GM18858 (cell line): Measurements from ENCODE around the gene OR9Q2.
"Not testable (repeated sequence)": the region's sequence is repeated elsewhere in the genome, so short reads cannot be mapped to it uniquely, and the experiment has no call there.

Experiments used
- ATAC-seq: cut with Tn5 transposase; IDR thresholded peaks from one replicate; pipeline ENCODE4 v1.9.1; 2021; ENCODE audit not compliant: unreplicated experiment

Gene OR9Q2, protein sequence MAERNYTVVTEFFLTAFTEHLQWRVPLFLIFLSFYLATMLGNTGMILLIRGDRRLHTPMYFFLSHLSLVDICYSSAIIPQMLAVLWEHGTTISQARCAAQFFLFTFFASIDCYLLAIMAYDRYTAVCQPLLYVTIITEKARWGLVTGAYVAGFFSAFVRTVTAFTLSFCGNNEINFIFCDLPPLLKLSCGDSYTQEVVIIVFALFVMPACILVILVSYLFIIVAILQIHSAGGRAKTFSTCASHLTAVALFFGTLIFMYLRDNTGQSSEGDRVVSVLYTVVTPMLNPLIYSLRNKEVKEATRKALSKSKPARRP

DNA sequence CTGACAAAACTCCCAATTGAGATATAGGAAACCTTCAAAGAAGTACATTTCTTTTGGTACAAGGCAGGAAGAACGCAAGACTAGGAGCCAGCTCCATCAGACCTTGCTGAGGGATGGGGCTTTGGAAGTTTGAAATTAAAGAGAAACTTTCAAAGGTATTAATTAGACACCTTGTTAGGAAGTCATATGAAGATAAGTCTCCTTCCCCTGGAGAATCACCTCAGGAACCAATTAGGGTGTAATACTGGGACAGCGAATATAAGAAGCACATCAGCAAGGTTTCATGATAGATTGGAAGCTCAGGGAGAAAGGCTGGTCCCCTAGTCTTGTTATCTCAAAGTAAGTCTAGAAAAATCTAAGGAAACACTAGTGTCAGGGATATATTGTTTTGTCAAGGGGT lies at the start of gene OR9Q2:
OR9Q2 (plus strand) TSS at position 301 of the 400 bp plus-strand sequence. CDS start 1,421 bp downstream, outside the sequence.
- ATAC-seq, result no peak

DNA sequence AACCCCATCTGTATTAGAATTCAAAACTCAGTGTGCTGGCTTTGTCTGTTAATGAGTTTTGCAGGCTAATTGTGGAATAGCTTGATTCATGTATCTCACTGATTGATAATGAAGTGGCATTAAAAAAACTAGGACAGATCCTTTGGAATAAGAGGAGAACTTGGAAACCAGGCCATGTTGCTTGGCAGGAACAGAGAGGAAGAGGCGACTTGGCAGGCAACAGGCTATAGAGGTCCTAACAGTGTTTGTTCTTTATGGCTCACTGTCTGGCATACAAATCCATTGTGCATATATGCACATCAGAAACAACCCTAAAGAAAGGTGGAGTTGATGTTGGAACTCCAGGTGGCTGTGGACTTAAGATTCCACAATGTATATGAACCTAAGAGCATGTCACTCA lies 46.1 kb upstream of the OR9Q2 start:
- ATAC-seq, result no peak

DNA sequence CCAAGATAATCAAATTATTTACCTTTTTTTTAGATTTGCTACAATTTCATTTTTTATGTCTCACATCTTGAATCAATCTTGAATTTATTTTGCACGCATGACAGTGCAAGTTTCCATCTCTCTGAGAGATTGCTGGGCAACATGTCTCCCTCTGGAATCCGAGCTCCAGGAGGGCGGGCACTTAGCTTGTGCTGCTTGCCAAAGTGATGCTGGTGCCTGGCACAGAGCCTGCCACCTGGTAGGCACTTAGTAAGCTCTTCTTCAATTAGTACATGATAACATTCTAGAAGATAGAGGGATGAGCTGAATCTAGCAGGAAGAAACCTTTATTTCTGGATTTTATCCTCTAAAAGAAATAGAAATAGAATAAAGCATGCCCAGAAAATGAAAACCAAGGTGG lies 36.1 kb upstream of the OR9Q2 start:
- no peak for ATAC-seq

DNA sequence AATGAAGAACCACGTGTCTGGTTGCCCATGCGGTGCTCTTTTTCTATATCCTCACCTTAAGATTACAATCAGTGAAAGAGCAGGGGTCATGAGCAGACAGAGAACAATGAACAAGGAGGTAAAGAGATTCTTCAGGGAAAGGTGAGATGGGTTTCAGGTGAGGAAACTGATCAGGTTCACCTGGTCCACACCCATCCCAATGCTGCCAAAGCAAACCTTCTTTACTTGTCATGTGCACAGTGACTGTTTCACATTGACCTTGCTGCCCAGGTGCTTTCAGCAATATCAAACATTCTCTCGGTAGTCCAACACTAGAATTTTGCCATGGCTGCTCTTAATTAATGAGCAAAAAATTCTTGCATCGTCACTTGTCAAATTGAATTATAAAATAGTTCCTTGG lies 24.5 kb upstream of the OR9Q2 start:
- no peak for ATAC-seq

DNA sequence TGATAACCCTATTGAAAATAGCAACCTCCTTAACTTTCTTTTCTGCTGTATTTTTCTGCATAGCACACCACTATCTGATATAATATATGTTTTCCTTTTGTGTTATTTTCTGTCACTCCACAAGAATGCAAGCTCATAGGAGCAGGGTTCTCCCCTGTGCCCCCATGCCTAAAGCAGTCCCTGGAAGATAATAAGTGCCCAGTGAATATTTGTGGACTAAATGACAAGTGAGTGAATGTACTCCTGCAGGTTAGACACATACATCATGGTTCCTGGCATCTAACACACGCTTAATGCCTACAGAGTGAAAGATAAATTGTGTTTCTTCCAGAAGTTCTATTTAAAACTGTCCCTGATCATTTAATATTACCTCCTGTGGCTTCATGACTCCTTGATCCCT lies 23.9 kb upstream of the OR9Q2 start:
- ATAC-seq, result no peak

DNA sequence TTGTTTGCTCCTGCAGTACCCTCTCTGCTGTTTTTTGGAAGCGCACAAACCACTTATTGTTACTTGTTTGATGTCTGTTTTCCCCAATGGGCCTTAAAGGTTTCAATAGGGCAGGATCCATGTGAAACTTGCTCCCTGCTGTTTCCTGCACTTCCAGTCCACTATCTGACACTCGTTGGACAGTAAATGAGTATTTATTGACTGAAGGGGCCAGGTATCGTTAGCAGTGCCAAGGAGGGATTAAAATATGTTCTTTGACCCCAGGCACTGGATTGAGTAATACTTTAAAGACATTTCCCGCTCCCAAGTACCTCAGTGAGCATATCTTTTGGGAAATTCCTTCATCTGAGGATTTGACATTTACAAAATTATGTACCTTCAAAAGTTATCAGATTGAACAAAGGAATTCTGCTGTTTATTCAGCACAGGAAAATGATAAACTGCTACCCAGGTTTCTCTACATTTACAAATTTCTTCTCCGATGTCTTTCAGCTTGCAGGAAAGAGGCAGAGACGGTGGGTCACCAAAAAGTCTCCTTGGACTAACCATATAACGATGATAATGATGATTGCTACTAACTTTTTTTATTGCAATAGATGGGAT lies 23.3 kb upstream of the OR9Q2 start:
- ATAC-seq, result no peak

DNA sequence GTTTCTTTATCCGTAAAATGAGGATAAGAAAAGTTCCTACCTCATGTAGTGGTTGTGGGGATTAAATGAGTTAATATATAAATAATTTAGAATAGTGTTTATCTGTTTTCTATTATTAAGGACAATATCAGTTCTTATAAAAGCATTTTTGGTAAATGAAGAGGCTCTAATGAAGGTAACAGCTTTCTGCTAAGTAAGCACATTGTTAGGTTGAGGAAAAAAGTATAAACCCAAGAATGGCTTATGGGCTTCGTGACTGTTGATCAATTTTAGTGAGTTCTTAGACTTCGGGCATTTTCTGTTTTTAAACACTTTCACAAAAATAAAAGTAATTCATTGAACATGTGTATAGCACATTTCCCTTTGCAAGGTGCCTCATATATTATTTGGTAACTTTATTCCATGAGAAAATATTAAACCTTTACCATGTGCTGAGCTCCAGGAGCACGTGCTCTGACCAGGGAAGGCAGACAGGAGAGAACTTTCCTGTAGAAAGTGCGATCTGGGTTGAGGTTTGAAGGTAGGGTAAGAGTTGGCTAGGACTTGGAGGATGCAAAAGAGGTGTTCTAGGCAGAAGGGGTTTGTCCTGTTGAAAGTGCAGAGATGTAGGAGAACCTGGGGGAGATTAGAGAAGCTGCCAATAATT lies 11.3 kb upstream of the OR9Q2 start:
- ATAC-seq, result no peak

DNA sequence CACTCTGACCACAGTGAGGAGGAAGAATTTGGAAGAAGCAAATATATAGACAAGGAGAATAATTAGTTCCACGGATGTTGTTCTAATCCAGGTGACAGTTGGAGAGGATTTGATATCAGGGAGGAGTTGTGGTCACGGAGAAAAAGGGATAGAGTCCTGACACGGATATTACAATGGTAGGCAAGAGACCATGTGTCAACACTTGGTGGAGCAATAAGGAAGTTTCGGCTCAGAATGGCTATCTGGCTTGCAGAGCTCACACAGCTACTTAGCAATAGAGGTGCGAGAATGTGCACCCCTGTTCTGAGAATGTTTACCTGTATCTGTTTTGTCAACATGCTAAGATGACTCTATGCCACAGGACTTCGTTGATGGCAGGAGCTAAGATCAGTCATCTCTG lies 10.4 kb upstream of the OR9Q2 start:
- ATAC-seq, result no peak

DNA sequence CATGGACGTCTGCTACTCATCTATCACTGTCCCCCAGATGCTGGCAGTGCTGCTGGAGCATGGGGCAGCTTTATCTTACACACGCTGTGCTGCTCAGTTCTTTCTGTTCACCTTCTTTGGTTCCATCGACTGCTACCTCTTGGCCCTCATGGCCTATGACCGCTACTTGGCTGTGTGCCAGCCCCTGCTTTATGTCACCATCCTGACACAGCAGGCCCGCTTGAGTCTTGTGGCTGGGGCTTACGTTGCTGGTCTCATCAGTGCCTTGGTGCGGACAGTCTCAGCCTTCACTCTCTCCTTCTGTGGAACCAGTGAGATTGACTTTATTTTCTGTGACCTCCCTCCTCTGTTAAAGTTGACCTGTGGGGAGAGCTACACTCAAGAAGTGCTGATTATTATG lies 9.2 kb upstream of the OR9Q2 start:
- no peak for ATAC-seq

DNA sequence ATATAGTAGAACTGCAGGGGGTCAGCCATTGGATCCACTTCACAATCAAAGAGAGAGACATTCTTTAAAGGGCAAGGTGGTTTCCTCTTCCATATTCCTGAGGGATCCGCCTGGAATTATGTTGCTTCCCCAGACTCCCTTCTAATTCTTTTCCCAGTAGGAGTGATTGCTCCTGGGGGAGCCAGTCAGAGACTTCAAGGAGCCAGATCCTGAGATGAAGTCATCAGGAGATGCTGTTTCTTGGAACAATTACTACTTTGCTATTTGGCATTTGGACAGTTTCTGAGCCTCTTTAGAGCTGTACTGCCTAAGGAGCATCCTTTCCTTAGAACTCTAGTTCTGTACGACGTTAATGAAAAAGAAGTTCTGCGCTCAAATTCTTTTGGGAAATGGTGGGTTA lies 1.9 kb upstream of the OR9Q2 start:
- ATAC-seq, result no peak

DNA sequence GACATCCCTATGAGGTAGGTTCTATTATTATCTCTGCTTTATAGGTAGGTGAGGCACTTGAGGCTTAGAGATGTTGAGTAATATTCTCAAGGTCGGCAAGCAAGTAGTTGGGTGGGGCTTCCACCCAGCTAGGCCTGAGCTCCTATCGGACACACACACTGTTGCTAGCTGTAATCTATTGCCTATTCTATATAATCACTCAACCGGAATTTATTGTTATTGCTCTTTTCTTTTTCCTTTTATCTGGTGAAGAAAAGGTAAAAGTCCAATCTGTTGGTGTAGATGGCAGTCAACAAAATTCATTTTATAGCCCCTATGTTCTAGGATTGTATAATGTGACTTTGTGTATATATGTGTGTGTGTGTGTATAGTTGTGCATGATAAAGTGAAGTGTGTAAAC lies 3.4 kb downstream of the OR9Q2 start:
- ATAC-seq, result no peak

DNA sequence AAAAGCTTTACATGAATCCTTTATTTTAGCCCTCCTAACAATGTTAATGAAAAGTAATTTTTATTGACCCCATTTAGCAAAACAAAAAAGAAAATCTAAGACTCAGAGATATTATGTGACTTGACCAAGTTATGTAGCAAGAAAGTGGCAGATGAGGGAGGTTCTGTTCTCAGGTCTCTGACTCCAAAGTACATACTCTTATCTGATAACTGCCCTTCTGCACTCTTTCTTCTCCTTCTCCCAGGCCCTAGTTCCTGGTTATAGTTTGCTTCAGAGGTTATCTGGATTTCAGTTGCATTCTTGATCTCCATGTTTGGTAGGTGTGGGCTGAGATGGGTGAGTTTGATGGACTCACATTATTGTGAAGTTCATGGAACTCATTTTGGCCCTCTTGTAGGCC lies 4.5 kb downstream of the OR9Q2 start:
- no peak for ATAC-seq

DNA sequence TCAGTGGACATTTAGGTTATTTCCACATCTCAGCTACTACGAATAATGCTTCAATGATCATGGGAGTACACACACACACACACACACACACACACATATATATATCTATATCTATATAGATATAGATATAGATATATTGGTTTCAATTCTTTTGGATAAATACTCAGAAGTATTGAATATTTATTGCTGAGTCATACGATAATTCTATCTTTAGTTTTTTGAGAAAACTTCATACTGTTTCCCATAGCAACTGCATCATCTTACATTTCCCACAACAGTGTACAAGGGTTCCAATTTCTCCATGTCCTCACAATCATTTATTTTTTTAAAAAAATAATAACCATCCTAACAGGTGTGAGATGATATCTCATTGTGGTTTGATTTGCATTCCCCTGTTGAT lies 7.1 kb downstream of the OR9Q2 start:
- no peak for ATAC-seq

DNA sequence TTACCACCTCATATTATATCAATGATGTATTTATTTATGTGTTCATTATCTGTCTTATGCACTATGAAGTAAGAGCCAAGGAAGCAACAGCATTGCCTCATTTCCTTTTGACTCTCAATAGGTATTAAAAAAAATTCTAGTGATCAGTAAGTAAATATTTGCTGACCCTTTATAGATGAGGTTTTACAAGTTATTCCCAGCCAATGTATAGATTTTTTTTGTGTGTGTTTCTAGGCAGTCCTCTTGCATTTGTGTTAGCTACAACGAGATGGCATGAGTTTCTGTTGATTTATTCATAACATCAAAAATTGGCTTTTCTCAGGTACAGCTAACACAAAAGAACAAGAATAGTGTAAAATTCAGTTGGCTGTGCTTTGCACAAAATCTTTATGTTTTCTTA lies 10.4 kb downstream of the OR9Q2 start:
- ATAC-seq, result no peak

DNA sequence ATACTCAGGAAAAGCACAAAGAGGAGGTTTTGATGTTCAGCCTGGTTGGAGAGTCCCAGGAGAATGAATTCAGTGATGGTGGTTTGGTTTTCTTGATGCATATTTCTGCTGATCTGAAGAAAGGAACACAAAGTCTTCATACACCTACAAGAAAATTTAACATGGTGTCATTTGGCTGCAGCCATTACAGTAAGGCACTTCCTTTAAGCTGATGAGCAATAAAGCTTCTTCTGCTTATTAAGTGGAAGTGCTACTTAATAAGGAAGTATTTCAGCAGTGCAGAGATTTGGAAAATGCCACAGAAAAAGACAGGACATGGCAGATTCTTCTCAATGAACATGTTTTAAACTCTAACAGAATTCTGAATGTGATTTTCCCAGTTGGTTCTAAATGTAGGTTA lies 15.2 kb downstream of the OR9Q2 start, which contains the start of gene OR1S2:
OR1S2 (minus strand) TSS at position 101 of the 400 bp plus-strand sequence; CDS start at position 101, 0 bp downstream.
- ATAC-seq, result no peak

DNA sequence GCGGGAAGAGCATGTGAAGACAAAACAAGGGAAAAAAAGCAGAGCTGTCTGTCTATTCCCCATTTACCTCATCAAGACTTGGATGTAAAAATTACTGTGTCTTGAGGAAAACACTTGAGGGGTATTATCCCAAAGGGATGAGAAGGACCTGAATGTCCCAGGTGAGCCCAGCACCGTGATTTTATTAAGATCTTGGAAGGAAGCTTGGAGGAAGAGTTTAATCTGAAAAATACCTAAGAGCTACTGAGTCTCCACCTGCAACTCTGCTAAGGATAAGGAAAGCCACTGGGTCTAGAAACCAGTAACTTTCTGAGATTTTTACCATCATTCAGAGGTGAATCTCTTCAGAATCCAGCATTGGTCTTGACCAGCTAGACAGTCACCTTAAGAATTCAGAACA lies 23.6 kb downstream of the OR9Q2 start, which contains the start of gene OR1S1:
OR1S1 (plus strand) TSS at position 301 of the 400 bp plus-strand sequence.
- not testable (repeated sequence) for ATAC-seq

DNA sequence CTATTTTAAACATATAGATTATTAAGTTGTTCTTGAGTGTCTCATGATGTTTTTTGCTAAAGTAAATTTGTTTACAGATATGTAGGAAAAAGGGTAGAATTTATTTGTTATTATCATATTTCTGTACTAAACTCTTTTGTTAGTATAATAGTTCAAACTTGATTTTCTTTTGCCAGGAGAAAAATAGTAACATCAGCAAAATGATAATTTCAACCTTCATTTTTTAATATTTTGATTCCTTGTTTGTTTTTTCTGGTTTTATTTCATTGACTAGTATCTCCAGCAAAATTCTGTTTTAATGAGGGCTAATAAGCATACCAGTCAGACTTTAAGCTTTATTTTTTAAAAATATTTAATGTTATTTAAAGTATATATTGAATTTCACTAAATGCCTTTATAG lies 27.6 kb downstream of the OR9Q2 start:
- no peak for ATAC-seq

DNA sequence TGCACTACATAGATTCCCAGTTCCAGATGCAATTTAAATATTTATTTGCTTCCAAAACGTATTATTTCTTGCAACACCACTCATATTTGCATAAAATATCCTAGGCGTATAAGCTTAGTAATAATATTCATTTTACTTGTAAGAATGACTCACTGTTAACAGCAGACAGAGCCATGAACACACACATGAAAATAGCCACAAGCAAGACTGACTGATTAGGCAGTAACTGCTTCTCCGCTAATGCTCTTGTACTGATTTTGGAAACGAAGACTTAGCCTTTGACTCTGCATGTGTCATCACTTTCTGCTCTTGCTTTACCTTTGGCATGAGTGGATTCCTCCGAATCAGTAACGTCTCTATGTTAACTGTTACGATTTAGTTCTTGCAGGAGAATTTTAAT lies 33.9 kb downstream of the OR9Q2 start:
- no peak for ATAC-seq

DNA sequence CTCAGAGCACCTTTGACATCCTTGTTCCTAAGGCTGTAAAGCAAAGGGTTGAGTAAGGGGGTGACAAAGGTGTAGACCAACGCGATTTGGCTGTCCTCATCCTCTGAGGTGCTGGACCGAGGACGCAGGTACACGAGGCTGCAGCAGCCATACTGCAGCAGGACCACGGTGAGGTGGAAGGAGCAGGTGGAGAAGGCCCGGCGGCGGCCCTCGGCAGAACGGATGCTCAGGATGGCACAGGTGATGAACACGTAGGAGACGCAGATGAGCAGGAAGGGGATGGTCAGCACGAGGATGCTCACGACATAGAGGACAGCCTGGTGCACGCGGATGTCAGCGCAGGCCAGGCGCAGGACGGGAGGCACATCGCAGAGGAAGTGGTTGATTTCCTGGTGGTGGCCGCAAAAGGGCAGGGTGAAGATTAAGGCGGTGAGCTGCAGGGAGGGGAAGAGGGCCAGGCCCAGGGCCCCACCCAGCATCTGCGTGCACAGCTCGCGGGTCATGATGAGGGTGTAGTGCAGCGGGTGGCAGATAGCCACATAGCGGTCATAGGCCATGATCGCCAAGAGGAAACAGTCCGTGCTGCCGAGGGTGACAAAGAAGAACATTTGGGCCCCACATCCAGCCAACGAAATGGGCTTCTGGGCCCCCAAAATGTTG lies 39.2 kb downstream of the OR9Q2 start:
- no peak for ATAC-seq
